HCT116 (cell line): Measurements from ENCODE around the gene NUP133. TPM values are rescaled to one million over a fixed set of nuclear protein-coding genes. Genes with fewer than 3 reads are reported as not detected.

Experiments
- ATAC-seq: fragments of 200-7000 bp; cut with Tn5 transposase; 2 replicates; pipeline ENCODE4 v1.9.1; 2020; ENCODE audit warnings: mild to moderate bottlenecking, moderate library complexity
- BruUV-seq: library from RNA; stranded (reverse); fragments of 400-500 nt; replicated peaks from 2 replicates; lab custom pipeline; 2021; lab: Mats Ljungman, UMichigan
- CTCF ChIA-PET: fragments of 300-600 bp; sonication (Branson Sonifier 250); formaldehyde crosslinking; loops from one replicate; lab custom pipeline; 2021; ENCODE audit warnings: antibody characterized with exemption; lab: Charles Lee
- POLR2A ChIA-PET: fragments of 300-600, 350-600 bp; sonication (Branson Sonifier 250); formaldehyde crosslinking; loops from one replicate; lab custom pipeline; 2021; ENCODE audit warnings: antibody characterized with exemption; lab: Charles Lee
- RAD21 ChIA-PET, 2 experiments: fragments of 300-600 bp; sonication (Branson Sonifier 250); formaldehyde crosslinking; loops; one replicate each; lab custom pipeline; 2023; ENCODE audit warnings: low total read pairs in 2 of 2; ENCODE audit not compliant: uncharacterized antibody in 2 of 2, unreplicated experiment in 2 of 2, low non-redundant PET in 1 of 2; lab: Charles Lee
- DNase-seq: peaks from one replicate; pipeline ENCODE4 v3.0.0-alpha.2; 2010; ENCODE audit warnings: low read depth, low spot score
- H2AFZ ChIP-seq: fragments of 200-600 bp; shearing (Covaris generic), sonication (generic); 2 replicates; pipeline ENCODE4 v1.6.1; 2017; ENCODE audit warnings: low read depth, mixed run types, mixed read lengths, antibody characterized with exemption, low read length; ENCODE audit not compliant: poor library complexity, severe bottlenecking
- H3K27ac ChIP-seq: 2 replicates; pipeline ENCODE4 v1.5.1; 2012; ENCODE audit warnings: low read depth, low read length
- H3K27me3 ChIP-seq: fragments of 200-600 bp; sonication (generic); 2 replicates; pipeline ENCODE4 v1.6.1; 2016; ENCODE audit warnings: mixed run types, low read length, mixed read lengths; ENCODE audit not compliant: insufficient read depth
- H3K36me3 ChIP-seq, 2 experiments: fragments of 200-500 bp in 1 of 2; fragments of 200-600 bp in 1 of 2; sonication (Bioruptor generic) in 1 of 2; sonication (generic) in 1 of 2; 2 replicates each; pipeline versions ENCODE4 v1.5.1 to v1.6.1; 2014 to 2016; ENCODE audit warnings: low read length in 2 of 2, inconsistent platforms in 1 of 2, mixed read lengths in 1 of 2, mixed run types in 1 of 2; ENCODE audit not compliant: insufficient read depth in 2 of 2, control insufficient read depth in 1 of 2
- H3K4me1 ChIP-seq, 2 experiments: fragments of 200-600 bp in 1 of 2; sonication (generic) in 1 of 2; 2 replicates each; pipeline versions ENCODE4 v1.5.1 to v1.6.1; 2012 to 2017; ENCODE audit warnings: low read length in 2 of 2, inconsistent platforms in 1 of 2, mild to moderate bottlenecking in 1 of 2, mixed read lengths in 1 of 2, mixed run types in 1 of 2, moderate library complexity in 1 of 2; ENCODE audit not compliant: insufficient read depth in 2 of 2, control insufficient read depth in 1 of 2
- H3K4me2 ChIP-seq: fragments of 200-600 bp; sonication (generic); 2 replicates; pipeline ENCODE4 v1.6.1; 2017; ENCODE audit warnings: mixed run types, low read length, mixed read lengths
- H3K4me3 ChIP-seq, 2 experiments: fragments of 200-600 bp in 1 of 2; sonication (generic) in 1 of 2; replicated peaks in 1 of 2; 2 replicates each; pipeline ENCODE4 v1.5.1; 2011 to 2016; ENCODE audit warnings: low read length in 2 of 2, control low read depth in 1 of 2, low read depth in 1 of 2, mild to moderate bottlenecking in 1 of 2, mixed read lengths in 1 of 2, mixed run types in 1 of 2
- H3K79me2 ChIP-seq: fragments of 200-600 bp; sonication (generic); 2 replicates; pipeline ENCODE4 v1.6.1; 2017; ENCODE audit warnings: mild to moderate bottlenecking, mixed run types, low read length, moderate library complexity, mixed read lengths; ENCODE audit not compliant: insufficient read depth
- H3K9ac ChIP-seq: fragments of 200-600 bp; sonication (generic); 2 replicates; pipeline ENCODE4 v1.6.1; 2016; ENCODE audit warnings: low read length, mixed read lengths
- H3K9me2 ChIP-seq: fragments of 200-600 bp; sonication (generic), shearing (Covaris generic); 2 replicates; pipeline ENCODE4 v1.6.1; 2017; ENCODE audit warnings: mixed run types, mild to moderate bottlenecking, moderate library complexity; ENCODE audit not compliant: insufficient read depth
- H3K9me3 ChIP-seq, 2 experiments: fragments of 200-500 bp in 1 of 2; fragments of 200-600 bp in 1 of 2; sonication (Bioruptor generic) in 1 of 2; sonication (generic) in 1 of 2; 2 replicates each; pipeline ENCODE4 v1.6.1; 2014 to 2017; ENCODE audit warnings: low read length in 2 of 2, mixed read lengths in 2 of 2, inconsistent platforms in 1 of 2, low read depth in 1 of 2, mild to moderate bottlenecking in 1 of 2, mixed run types in 1 of 2, moderate library complexity in 1 of 2; ENCODE audit not compliant: control insufficient read depth in 1 of 2, insufficient read depth in 1 of 2
- H4K20me1 ChIP-seq: fragments of 200-600 bp; sonication (generic), shearing (Covaris generic); 2 replicates; pipeline ENCODE4 v1.6.1; 2017; ENCODE audit warnings: mixed run types, mild to moderate bottlenecking, moderate library complexity; ENCODE audit not compliant: insufficient read depth
- EGR1 ChIP-seq: IDR thresholded peaks from 2 replicates; pipeline ENCODE4 v1.6.1; 2012; ENCODE audit warnings: low read depth
- EZH2phosphoT487 ChIP-seq: fragments of 200-600 bp; IDR thresholded peaks from 2 replicates; pipeline ENCODE4 v1.6.1; 2018; ENCODE audit warnings: antibody characterized with exemption, borderline replicate concordance
- FOSL1 ChIP-seq: IDR thresholded peaks from 2 replicates; pipeline ENCODE4 v1.6.1; 2012; ENCODE audit warnings: low read depth
- JUND ChIP-seq: IDR thresholded peaks from 2 replicates; pipeline ENCODE4 v1.6.1; 2012
- POLR2A ChIP-seq: IDR thresholded peaks from 2 replicates; pipeline ENCODE4 v1.7.0; 2011; ENCODE audit warnings: borderline replicate concordance; ENCODE audit not compliant: insufficient read depth, insufficient read length; ENCODE audit errors: extremely low read depth
- SIN3A ChIP-seq: IDR thresholded peaks from 2 replicates; pipeline ENCODE4 v1.6.1; 2012; ENCODE audit warnings: low read depth
- SP1 ChIP-seq: IDR thresholded peaks from 2 replicates; pipeline ENCODE4 v1.6.1; 2012; ENCODE audit warnings: low read depth
- SRF ChIP-seq: IDR thresholded peaks from 2 replicates; pipeline ENCODE4 v1.6.1; 2012; ENCODE audit warnings: low read depth
- TCF7L2 ChIP-seq: IDR thresholded peaks from 2 replicates; pipeline ENCODE4 v1.7.0; 2011; ENCODE audit warnings: borderline replicate concordance, inconsistent platforms; ENCODE audit not compliant: insufficient read depth, insufficient read length; ENCODE audit errors: extremely low read depth
- YY1 ChIP-seq: IDR thresholded peaks from 2 replicates; pipeline ENCODE4 v1.6.1; 2011; ENCODE audit warnings: low read length, low read depth, moderate library complexity, mild to moderate bottlenecking; ENCODE audit not compliant: insufficient replicate concordance; ENCODE audit errors: extremely low read depth
- ZFX ChIP-seq: fragments of 450-650 bp; IDR thresholded peaks from 2 replicates; pipeline ENCODE4 v1.6.1; 2017
- ZNF274 ChIP-seq: fragments of 200-500 bp; sonication (Bioruptor generic); IDR thresholded peaks from 2 replicates; pipeline ENCODE4 v1.6.1; 2014; ENCODE audit warnings: mild to moderate bottlenecking, low read depth, low read length, inconsistent platforms
- intact Hi-C: fragments of 100-400 bp; cut with micrococcal nuclease; formaldehyde crosslinking; loops from 2 replicates; pipeline ENCODE4 v1.10.0; 2022
- total RNA-seq: library from RNA; stranded (reverse); gene quantifications from one replicate; pipeline ENCODE4 v1.2.1, GENCODE V29; 2021; ENCODE audit not compliant: unreplicated experiment
- TF ChIP-seq, protein P1 (sequence below): IDR thresholded peaks from 2 replicates; pipeline ENCODE4 v1.6.1; 2012; ENCODE audit warnings: low read depth
- TF ChIP-seq, protein P2 (sequence below), 3 experiments: fragments of 200-600 bp in 1 of 3; sonication (generic) in 1 of 3; IDR thresholded peaks in 2 of 3; conservative IDR thresholded peaks in 1 of 3; 2 replicates each; pipeline ENCODE4 v1.5.1; 2012 to 2017; ENCODE audit warnings: low read depth in 2 of 3, low read length in 2 of 3, antibody characterized with exemption in 1 of 3, borderline replicate concordance in 1 of 3, control low read depth in 1 of 3, mild to moderate bottlenecking in 1 of 3, mixed read lengths in 1 of 3, mixed run types in 1 of 3, moderate library complexity in 1 of 3; ENCODE audit not compliant: insufficient read depth in 1 of 3
- TF ChIP-seq, protein P3 (sequence below): IDR thresholded peaks from 2 replicates; pipeline ENCODE4 v1.6.1; 2012
- TF ChIP-seq, protein P4 (sequence below): IDR thresholded peaks from 2 replicates; pipeline ENCODE4 v1.6.1; 2012
- TF ChIP-seq, protein P5 (sequence below): IDR thresholded peaks from 2 replicates; pipeline ENCODE4 v1.6.1; 2011; ENCODE audit warnings: mild to moderate bottlenecking, low read length, moderate library complexity; ENCODE audit not compliant: insufficient replicate concordance; ENCODE audit errors: extremely low read depth

Gene NUP133
- total RNA-seq, 1 experiment from 2014 or later: 52.5 TPM

DNA sequence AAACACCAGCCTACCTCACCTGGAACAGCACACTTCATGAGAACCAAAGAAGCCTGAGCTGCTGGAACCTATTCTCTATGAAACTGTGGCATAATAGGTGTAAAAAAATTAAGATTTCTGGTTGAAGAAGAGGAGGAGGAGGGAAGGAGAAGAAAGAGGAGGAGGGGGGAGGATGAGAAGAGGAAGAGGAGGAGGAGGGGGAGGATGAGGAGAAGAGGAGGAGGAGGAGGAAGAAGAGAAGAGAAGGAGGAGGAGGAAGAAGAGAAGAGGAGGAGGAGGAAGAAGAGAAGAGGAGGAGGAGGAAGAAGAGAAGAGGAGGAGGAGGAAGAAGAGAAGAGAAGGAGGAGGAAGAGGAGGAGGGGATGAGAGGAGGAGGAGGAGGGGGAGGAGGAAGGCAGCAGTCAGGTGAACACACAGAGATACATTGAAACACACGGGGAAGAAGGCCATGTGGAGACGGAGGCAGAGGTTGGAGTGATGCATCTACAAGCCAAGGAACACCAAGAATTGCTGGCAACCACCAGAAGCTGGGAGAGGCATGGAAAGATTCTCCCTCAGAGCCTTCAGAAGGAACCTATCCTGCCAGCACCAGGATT, 82.5 kb downstream of the NUP133 start:
- Histone ChIP-seq H3K4me3 (no peak overlapping the region), H3K9me3 (no peaks in the 10 kb centered on the region), H3K4me1 (no peaks in the 10 kb centered on the region; a peak in 1 of 4 replicates), H3K27me3 (0 out of 2 replicates have a peak, but pooled peaks cover 6% of the 10 kb centered on the region), H3K27ac (no peak overlapping the region), H3K36me3 (no peaks in the 10 kb centered on the region), H3K9me2 (no peaks in the 10 kb centered on the region), H2AFZ (no peak overlapping the region), H4K20me1 (no peaks in the 10 kb centered on the region), H3K79me2 (no peaks in the 10 kb centered on the region), H3K4me2 (no peak overlapping the region), H3K9ac (no peak overlapping the region)
- POLR2A ChIA-PET: no interaction called here
- ATAC-seq (no peak), DNase-seq (no peak)
- BruUV-seq: no TSS peak
- RAD21 ChIA-PET: no interaction called here
- TF ChIP-seq YY1 (no peak), SIN3A (no peak), TCF7L2 (no peak), SP1 (no peak), EGR1 (no peak), FOSL1 (no peak), ZNF274 (no peak), ZFX (no peak), POLR2A (no peak), SRF (no peak), EZH2phosphoT487 (no peak), JUND (no peak)
- TF ChIP-seq, protein P1, sequence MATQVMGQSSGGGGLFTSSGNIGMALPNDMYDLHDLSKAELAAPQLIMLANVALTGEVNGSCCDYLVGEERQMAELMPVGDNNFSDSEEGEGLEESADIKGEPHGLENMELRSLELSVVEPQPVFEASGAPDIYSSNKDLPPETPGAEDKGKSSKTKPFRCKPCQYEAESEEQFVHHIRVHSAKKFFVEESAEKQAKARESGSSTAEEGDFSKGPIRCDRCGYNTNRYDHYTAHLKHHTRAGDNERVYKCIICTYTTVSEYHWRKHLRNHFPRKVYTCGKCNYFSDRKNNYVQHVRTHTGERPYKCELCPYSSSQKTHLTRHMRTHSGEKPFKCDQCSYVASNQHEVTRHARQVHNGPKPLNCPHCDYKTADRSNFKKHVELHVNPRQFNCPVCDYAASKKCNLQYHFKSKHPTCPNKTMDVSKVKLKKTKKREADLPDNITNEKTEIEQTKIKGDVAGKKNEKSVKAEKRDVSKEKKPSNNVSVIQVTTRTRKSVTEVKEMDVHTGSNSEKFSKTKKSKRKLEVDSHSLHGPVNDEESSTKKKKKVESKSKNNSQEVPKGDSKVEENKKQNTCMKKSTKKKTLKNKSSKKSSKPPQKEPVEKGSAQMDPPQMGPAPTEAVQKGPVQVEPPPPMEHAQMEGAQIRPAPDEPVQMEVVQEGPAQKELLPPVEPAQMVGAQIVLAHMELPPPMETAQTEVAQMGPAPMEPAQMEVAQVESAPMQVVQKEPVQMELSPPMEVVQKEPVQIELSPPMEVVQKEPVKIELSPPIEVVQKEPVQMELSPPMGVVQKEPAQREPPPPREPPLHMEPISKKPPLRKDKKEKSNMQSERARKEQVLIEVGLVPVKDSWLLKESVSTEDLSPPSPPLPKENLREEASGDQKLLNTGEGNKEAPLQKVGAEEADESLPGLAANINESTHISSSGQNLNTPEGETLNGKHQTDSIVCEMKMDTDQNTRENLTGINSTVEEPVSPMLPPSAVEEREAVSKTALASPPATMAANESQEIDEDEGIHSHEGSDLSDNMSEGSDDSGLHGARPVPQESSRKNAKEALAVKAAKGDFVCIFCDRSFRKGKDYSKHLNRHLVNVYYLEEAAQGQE: no peak
- TF ChIP-seq, protein P2, sequence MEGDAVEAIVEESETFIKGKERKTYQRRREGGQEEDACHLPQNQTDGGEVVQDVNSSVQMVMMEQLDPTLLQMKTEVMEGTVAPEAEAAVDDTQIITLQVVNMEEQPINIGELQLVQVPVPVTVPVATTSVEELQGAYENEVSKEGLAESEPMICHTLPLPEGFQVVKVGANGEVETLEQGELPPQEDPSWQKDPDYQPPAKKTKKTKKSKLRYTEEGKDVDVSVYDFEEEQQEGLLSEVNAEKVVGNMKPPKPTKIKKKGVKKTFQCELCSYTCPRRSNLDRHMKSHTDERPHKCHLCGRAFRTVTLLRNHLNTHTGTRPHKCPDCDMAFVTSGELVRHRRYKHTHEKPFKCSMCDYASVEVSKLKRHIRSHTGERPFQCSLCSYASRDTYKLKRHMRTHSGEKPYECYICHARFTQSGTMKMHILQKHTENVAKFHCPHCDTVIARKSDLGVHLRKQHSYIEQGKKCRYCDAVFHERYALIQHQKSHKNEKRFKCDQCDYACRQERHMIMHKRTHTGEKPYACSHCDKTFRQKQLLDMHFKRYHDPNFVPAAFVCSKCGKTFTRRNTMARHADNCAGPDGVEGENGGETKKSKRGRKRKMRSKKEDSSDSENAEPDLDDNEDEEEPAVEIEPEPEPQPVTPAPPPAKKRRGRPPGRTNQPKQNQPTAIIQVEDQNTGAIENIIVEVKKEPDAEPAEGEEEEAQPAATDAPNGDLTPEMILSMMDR (IDR thresholded peaks at IDR 0.05 in 2 of 3, conservative IDR thresholded peaks at IDR 0.05 in 1 of 3; ENCODE audit: borderline replicate concordance in 1 of 3, insufficient read depth in 1 of 3, low read depth in 2 of 3, low read length in 2 of 3): no peak
- TF ChIP-seq, protein P3, sequence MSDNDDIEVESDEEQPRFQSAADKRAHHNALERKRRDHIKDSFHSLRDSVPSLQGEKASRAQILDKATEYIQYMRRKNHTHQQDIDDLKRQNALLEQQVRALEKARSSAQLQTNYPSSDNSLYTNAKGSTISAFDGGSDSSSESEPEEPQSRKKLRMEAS: no peak
- TF ChIP-seq, protein P4, sequence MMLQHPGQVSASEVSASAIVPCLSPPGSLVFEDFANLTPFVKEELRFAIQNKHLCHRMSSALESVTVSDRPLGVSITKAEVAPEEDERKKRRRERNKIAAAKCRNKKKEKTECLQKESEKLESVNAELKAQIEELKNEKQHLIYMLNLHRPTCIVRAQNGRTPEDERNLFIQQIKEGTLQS: no peak
- TF ChIP-seq, protein P5, sequence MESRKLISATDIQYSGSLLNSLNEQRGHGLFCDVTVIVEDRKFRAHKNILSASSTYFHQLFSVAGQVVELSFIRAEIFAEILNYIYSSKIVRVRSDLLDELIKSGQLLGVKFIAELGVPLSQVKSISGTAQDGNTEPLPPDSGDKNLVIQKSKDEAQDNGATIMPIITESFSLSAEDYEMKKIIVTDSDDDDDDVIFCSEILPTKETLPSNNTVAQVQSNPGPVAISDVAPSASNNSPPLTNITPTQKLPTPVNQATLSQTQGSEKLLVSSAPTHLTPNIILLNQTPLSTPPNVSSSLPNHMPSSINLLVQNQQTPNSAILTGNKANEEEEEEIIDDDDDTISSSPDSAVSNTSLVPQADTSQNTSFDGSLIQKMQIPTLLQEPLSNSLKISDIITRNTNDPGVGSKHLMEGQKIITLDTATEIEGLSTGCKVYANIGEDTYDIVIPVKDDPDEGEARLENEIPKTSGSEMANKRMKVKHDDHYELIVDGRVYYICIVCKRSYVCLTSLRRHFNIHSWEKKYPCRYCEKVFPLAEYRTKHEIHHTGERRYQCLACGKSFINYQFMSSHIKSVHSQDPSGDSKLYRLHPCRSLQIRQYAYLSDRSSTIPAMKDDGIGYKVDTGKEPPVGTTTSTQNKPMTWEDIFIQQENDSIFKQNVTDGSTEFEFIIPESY: no peak
- CTCF ChIA-PET: no interaction called here
- intact Hi-C loops: no loop called here
